Bronchus fibroblast of lung (primary cell): Measurements from ENCODE around the gene ZIC2. TPM values are rescaled to one million over a fixed set of nuclear protein-coding genes. Genes with fewer than 3 reads are reported as not detected.

Source experiments
- total RNA-seq: library from RNA; depleted of rRNA; stranded (reverse); fragments of >200 nt; gene quantifications from 2 replicates; pipeline ENCODE4 v1.2.3, GENCODE V29; 2015

The ZIC2 gene
- total RNA-seq = not detected in 2 replicates

DNA sequence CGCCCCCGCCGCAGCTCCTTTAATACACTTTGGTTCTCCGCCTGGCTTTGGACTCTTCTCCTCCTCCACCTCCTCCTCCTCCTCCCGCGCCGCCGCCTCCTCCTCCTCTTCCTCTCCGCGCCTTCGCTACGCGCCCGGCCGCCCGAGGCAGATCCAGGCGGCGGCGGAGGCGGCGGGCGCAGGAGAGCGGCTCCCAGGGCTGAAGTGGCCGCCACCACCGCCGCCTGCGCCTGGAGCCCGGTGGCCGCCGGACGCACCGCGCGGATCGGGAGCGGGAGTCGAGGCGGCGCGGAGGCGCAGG is at the start of gene ZIC2:
TSS of gene ZIC2 (plus strand) at position 50 of the 301 bp plus-strand sequence. CDS start 281 bp downstream, outside the sequence.

DNA sequence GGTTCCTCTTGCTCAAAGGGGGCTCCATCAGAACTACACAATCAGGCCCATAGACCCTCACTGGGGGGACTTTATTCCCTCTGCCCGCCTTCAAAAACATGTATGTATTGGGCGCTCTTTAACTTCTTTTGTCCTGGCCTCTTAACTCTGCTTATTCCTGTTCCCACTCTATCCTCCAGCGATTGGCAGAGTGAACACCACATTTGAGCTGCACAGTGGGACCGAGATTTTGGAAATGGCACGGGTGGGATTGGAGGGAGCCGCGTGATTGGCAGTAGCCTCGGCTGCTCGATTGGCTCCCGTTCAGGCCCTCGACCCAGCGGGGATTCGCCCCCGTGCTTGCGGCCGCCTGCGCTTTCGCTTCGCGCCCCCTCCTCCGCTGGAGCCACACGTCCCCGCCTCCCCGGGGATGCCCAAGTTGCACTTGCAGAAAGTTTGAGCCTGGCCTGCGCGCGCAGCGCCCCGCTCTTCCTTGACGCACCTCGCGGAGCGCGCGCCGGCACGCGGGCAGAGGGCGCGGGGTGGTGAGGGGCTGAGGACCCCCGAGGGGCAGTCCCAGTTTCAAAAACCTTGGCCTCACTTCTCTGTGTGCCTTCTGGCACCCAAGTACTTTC is 9.9 kb upstream of the ZIC2 start, which contains the start of gene ZIC5:
TSS of gene ZIC5 (minus strand) at position 192 of the 614 bp plus-strand sequence. CDS start at position 28, 164 bp downstream.

Other genes starting within 250 kb of the ZIC2 start
- gene ZIC5, start 10.0 kb upstream of the ZIC2 start, total RNA-seq = not detected in 2 replicates
- 7.9 and 8.9 TPM in 2 replicates for gene PCCA, start 107.3 kb downstream of the ZIC2 start, total RNA-seq